ENCODE data around the gene NAV2.
"Not testable (repeated sequence)": the region's sequence is repeated elsewhere in the genome, so short reads cannot be mapped to it uniquely, and the experiment has no call there.

NAV2 gene

DNA sequence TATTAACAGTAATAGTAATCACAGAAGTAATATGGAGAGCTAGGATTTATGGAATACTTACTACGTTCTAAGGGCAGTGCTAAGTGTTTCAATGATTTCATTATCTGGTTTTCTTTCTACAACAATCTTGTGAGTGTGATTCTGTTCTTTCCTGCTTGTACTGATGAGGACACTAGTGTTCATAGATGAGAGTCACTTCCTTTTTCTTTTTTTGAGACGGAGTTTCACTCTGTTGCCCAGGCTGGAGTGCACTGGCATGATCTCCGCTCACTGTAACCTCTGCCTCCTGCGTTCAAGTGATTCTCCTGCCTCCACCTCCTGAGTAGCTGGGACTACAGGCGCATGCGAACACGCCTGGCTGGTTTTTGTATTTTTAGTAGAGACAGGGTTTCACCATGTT is 366.2 kb downstream of the NAV2 start:
- no peak for DNase-seq

DNA sequence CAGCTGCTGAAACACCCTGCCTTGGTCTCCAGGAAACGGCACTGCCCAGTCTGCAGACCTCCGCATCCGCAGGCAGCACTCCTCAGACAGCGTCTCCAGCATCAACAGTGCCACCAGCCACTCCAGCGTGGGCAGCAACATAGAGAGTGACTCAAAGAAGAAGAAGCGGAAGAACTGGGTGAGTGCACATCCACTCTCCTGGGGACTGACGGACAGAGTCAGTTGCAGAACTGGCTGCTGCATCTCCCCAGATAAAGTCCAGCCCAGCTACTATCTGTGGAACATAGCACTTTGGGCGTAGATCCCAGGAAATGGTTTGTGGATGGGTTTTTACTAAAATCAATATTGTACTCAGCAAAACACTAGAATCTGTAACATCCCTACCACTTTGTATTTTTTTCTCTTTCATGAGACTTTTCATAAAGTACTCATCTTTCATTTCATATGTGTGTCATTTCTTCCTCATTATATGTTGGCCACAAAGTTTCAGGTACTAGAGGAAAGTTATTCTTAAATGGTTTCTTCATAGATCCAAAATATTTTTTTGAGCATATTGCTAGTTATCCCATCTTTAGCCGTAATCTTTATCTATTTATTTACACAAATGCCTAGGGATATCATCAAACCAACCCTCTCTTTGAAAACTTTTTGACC is 367.5 kb downstream of the NAV2 start:
- DNase-seq = no peak

DNA sequence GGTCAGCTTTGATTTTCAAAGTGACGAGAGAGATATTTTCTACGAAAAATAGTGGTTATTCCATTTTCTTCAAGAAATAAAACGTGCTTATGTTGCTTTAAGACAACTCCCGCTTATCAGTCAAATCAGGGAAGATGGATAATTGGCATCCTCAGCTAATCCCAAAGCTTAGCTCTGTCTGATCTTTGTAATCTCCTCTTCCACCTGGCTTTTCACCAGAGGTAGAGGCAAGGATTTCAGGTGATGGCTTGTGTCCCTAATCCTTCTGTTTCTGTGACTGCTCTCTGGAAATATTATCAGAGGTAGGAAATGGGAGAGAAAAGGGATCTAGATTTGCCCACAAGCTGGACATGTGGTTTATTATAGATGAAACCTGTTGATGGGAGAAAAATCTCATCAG is 368.7 kb downstream of the NAV2 start:
- DNase-seq = no peak

GRCh38 chr11:20083877-20084276 is 371.2 kb downstream of the NAV2 start:
- DNase-seq = not testable (repeated sequence)

DNA sequence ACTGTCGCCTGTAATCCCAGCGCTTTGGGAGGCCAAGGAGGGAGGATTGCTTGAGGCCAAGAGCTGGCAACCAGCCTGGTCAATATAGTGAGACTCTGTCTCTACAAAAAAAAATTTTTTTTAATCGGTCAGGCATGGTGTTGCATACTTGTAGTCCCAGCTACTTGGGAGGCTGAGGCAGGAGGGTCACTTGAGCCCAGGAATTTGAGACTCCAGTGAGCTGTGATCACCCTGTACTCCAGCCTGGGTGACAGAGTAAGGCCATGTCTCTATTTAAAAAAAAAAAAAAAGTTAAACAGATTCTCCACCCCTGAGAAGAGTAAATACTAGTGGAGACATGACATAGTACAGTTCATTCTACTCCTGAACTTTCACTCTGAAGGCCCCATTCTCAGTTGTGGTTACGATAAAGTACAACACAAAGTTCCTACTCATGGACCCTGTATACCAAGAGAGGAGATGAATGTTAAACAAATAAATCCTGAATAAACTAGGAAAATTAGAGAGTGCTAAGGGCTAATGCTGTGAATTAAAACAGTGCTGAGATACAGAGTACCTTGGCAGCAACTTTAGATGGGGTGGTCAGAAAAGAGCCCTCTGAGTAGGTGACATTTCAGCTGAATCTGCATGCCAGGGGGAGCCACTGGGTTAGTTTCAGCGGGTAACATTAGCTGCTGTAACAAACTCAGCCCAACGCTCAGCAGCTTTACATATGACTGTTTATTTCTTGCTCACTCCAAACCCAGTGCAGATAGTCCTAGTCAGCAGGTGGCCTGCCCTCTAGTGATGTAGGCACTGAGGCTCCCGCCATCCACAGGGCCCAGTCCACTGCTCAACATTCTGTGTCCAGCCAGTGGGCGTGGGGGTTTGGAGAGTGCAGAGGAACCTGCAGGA is 372.5 kb downstream of the NAV2 start:
- DNase-seq = no peak

DNA sequence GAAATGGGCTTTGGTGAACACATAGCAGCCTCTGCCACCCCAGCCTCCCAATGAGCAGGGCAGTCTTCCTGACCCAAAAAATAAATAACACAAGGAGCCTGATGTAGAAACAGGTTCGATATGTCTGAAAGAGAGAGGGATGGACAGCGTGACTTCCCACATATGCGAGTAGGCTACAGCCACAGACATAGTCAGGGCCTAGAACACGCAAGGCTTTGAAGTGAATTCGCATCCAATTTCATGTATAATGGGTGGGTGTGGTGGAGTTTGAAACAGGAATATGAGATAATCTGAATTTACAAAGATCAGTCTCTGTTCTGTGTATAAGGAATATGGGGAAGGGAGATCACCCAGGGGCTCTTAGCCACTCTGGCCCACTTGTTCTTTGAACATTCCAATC is 373.3 kb downstream of the NAV2 start:
- no peak for DNase-seq

GRCh38 chr11:20087118-20087521 is 374.5 kb downstream of the NAV2 start:
- DNase-seq = no peak

GRCh38 chr11:20088397-20089225 is 376.0 kb downstream of the NAV2 start:
- no peak for DNase-seq

GRCh38 chr11:20089367-20089766 is 376.7 kb downstream of the NAV2 start:
- no peak for DNase-seq

GRCh38 chr11:20089796-20090653 is 377.4 kb downstream of the NAV2 start:
- DNase-seq = no peak

GRCh38 chr11:20090654-20091374 is 378.2 kb downstream of the NAV2 start:
- DNase-seq = no peak

- no peak for DNase-seq
Measured at GRCh38 chr11:20093775-20094174, 381.1 kb downstream of the NAV2 start.

DNA sequence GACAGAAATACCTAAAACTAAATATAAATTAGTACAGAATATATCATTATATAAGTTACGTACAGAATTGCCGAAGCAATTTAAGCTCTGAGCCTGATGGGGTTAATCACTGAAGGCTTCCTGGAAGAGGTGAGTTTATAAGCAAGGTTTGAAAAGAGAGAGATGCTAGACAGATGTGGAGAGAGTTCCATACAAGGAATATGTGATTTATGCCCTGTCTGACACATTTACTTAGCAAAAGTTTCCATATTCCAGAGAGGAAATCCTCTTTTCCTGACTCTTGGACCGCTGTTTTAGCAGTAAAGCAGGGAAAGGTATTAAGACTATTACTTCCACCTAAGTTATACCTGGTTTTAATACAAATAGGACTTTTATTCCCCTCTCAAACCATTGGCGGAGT is 382.6 kb downstream of the NAV2 start:
- DNase-seq = no peak

DNA sequence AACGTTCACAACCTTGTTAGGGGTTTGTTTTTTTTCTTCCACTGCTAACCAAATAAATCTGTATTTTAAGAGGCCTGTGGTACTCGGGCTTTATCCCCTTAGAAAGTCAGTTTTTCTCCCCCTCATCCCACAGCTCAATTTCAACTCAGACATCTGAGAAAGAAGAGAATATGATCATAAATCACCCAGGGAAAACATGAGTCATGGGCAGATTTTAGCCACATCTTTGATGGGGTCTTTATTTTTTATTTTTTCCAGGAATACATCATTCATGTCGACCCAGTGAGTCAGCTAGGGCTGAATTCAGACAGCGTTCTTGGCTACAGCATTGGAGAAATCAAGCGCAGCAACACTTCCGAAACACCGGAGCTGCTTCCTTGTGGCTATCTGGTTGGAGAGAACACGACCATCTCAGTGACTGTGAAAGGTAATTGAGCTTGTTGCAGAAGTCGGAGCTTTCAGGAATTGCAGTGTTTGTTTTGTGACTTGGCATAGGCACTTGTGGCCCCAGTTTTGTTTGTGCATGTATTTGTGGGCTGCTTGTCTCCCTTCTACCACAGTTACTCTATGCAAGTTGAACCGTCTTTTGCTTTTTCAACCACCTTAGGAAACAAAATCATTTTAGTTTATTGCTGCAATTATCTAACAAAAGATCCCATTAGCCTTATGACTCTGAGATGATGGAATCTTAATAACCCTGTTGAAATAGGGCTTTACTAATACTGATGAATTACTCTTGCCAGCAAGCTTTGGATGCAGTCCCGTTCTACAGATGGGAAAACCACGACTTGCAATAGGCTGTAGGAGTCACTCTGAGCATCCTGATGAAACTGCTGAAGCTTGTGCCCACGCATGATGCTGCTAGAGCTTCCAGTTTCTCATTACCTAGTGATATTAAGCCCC is 384.9 kb downstream of the NAV2 start:
- no peak for DNase-seq

DNA sequence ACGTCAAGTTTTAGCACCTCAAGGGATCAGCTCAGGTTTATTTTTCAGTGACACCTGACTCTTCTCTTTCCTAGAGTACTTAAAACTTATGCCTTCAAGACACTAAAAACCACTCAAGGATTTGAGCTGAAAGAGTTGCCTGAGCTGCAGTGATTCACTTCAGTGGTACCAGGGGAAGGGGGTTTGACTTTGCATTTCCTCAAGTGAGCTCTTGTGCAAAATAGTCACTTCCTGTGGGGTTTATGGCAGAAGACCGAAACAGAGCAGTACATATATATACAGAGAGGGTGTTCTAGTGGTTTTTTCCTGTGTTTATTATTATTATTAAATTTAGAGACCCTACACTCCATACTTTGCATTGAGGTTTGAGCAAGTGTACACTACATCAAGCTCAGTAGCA is 386.9 kb downstream of the NAV2 start:
- no peak for DNase-seq

DNA sequence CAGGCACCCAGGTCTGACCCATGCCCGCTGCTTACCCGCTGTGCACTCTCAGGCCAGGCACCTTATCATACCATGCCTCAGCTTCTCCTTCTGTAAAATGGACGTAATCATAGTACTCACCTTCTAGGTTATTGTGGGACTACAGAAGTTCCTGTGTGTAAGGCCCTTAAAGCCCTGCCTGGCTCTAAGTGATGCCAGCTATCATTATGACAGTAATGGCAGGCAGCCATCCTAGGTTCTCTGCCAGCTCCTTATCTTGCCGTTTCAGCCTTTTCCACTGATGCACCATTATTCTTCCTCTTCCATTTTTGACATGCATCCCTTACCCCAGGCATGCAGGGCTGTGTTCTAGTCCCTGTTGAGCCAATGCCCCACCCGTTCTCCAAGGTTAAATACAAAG is 389.8 kb downstream of the NAV2 start:
- no peak for DNase-seq

GRCh38 chr11:20103281-20103680 is 390.6 kb downstream of the NAV2 start:
- DNase-seq = no peak

GRCh38 chr11:20105427-20105826 is 392.8 kb downstream of the NAV2 start:
- DNase-seq = no peak

- no peak for DNase-seq
Measured at GRCh38 chr11:20109731-20110445, 397.3 kb downstream of the NAV2 start.
